GM18502 (cell line): ENCODE data around the gene LSM12.

Experiments used
- ATAC-seq: cut with Tn5 transposase; IDR thresholded peaks from one replicate; pipeline ENCODE4 v1.9.1; 2021; ENCODE audit warnings: mild to moderate bottlenecking; ENCODE audit not compliant: unreplicated experiment, poor library complexity

The LSM12 gene

GRCh38 chr17:43994272-43995149, 72.0 kb downstream of the LSM12 start:
- no peak for ATAC-seq

DNA sequence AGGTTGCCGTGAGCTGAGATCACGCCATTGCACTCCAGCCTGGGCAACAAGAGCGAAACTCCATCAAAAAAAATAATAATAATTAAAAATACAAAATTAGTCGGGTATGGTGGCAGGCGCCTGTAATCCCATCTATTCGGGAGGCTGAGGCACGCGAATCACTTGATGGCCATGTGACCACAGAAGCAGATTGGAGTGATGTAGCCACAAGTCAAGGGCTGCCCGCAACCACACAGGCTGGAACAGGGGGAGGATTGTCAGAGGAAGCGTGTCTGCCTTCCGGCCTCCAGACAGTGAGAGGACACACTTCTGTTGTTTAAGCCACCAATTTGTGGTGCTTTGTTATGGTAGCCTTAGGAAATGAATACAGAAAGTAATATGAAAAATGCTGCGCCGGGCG, 73.8 kb downstream of the LSM12 start:
- no peak for ATAC-seq

- ATAC-seq, result no peak
Observed at GRCh38 chr17:43988301-43988700, 78.2 kb downstream of the LSM12 start.

- ATAC-seq, result no peak
Observed at GRCh38 chr17:43987131-43988021, 79.1 kb downstream of the LSM12 start.

- ATAC-seq, result no peak
Observed at GRCh38 chr17:43986225-43986981, 80.1 kb downstream of the LSM12 start.

DNA sequence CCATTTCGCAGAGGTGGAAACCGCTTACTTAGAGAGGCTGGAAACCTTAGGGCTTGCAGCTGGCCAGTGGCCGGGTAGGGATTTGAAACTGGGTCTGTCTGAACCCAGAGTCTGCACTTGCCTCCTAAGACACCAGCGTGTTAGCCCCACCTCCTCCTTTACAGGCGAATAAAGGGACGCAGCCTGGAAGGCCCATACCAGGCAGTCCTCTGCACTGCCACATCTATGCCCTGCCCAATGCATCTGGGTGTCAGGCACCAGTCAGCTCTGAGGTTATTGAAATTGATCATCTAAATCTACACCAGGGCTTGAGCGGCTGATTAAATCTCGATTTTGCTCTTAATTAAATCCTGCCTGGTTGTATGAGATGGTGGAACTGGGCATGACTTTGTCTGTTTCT, 82.0 kb downstream of the LSM12 start:
- ATAC-seq, result no peak
